GM18868 (cell line): Measurements from ENCODE around the gene SDSL.

Experiments
- ATAC-seq: cut with Tn5 transposase; IDR thresholded peaks from one replicate; pipeline ENCODE4 v1.9.1; 2021; ENCODE audit warnings: mild to moderate bottlenecking, moderate library complexity; ENCODE audit not compliant: unreplicated experiment

SDSL gene

GRCh38 chr12:113396200-113396599 lies 26.0 kb upstream of the SDSL start:
- no peak for ATAC-seq

- ATAC-seq = no peak
Measured at GRCh38 chr12:113396828-113397496, 25.2 kb upstream of the SDSL start.

- ATAC-seq = no peak
Measured at GRCh38 chr12:113397497-113398197, 24.5 kb upstream of the SDSL start.

- ATAC-seq = no peak
Measured at GRCh38 chr12:113398346-113399290, 23.6 kb upstream of the SDSL start.

GRCh38 chr12:113399490-113399889 lies 22.7 kb upstream of the SDSL start:
- no peak for ATAC-seq

- ATAC-seq = no peak
Measured at GRCh38 chr12:113400362-113400761, 21.8 kb upstream of the SDSL start.

- ATAC-seq = no peak
Measured at GRCh38 chr12:113401066-113402000, 20.8 kb upstream of the SDSL start.

- no peak for ATAC-seq
Measured at GRCh38 chr12:113402586-113403260, 19.5 kb upstream of the SDSL start.

- no peak for ATAC-seq
Measured at GRCh38 chr12:113403435-113404415, 18.5 kb upstream of the SDSL start, which contains the start of gene SDS. Gene SDS (minus strand): TSS chr12:113403887. CDS start chr12:113399708, 4,179 bp downstream.

GRCh38 chr12:113405694-113406093 lies 16.5 kb upstream of the SDSL start:
- ATAC-seq = no peak

GRCh38 chr12:113407931-113408600 lies 14.1 kb upstream of the SDSL start:
- ATAC-seq = no peak

GRCh38 chr12:113408756-113409298 lies 13.4 kb upstream of the SDSL start:
- no peak for ATAC-seq

GRCh38 chr12:113409462-113410124 lies 12.6 kb upstream of the SDSL start:
- ATAC-seq = no peak

GRCh38 chr12:113413488-113413939 lies 8.7 kb upstream of the SDSL start:
- ATAC-seq = no peak

- no peak for ATAC-seq
Measured at GRCh38 chr12:113414519-113415038, 7.6 kb upstream of the SDSL start.

GRCh38 chr12:113416091-113416754 lies 6.0 kb upstream of the SDSL start:
- no peak for ATAC-seq
